Mucosa of stomach (tissue), 1 donor: ENCODE data around the gene ROBO1.

ENCODE experiments used
- H3K27me3 ChIP-seq: one replicate; pipeline ENCODE4 v1.7.0; 2013; ENCODE audit warnings: mild to moderate bottlenecking, low read length; ENCODE audit not compliant: control insufficient read depth, insufficient read depth
- H3K36me3 ChIP-seq: one replicate; pipeline ENCODE4 v1.7.0; 2013; ENCODE audit warnings: low read length; ENCODE audit not compliant: control insufficient read depth, insufficient read depth
- H3K4me1 ChIP-seq: one replicate; pipeline ENCODE4 v1.7.0; 2013; ENCODE audit warnings: mild to moderate bottlenecking, low read length; ENCODE audit not compliant: control insufficient read depth, insufficient read depth
- H3K4me3 ChIP-seq: one replicate; pipeline ENCODE4 v1.7.0; 2013; ENCODE audit warnings: low read length
- H3K9ac ChIP-seq: one replicate; pipeline ENCODE4 v1.7.0; 2013; ENCODE audit warnings: mild to moderate bottlenecking, low read length, moderate library complexity
- H3K9me3 ChIP-seq: one replicate; pipeline ENCODE4 v1.7.0; 2013; ENCODE audit warnings: mild to moderate bottlenecking, low read length, moderate library complexity; ENCODE audit not compliant: control insufficient read depth
- donor health status: Pancreatic carcinoma.

Gene ROBO1

DNA sequence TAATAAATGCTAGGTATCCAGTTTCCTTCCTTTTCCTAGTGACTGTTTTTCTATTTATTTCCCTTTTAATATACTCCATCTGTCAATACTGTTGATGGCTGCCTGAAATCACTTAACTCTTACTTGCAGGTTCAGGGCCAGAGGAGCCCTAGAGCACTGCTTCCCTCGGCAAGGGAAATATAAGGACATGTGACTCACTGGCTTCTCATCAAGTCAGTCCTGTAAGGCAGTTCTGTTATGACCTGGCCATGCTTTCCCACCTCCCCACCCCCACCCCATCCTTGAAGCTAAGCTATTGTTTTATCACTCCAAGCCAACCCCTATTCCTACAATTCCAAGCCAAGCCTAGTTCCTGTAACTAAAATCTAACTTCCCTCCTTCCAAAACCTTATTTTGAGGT lies 800.7 kb downstream of the ROBO1 start:
- H3K9ac ChIP-seq: no peak overlapping the region
- no peaks in the 10 kb centered on the region for H3K27me3 ChIP-seq
- no peaks in the 10 kb centered on the region for H3K9me3 ChIP-seq
- H3K4me1 ChIP-seq: no peaks in the 10 kb centered on the region
- H3K4me3 ChIP-seq: no peak overlapping the region
- no peaks in the 10 kb centered on the region for H3K36me3 ChIP-seq

DNA sequence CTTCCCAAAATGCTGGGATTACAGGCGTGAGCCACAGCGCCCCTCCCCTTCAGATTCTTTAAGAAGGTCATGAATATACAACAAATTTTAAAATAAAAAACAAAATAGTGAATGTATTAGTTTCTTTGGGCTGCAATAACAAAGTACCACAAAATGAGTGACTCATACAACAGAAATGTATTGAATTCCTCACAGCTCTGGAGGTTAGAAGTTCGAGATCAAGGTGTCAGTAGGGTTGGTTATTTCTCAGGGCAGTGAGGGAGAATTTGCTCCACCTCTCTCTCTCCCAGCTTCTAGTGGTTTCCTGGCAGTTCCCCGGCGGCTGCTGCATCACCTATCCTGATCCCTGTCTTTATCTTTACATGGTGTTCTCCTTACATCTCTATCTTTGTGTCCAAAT lies 804.0 kb downstream of the ROBO1 start:
- no peak overlapping the region for H3K4me3 ChIP-seq
- no peaks in the 10 kb centered on the region for H3K27me3 ChIP-seq
- H3K36me3 ChIP-seq: no peaks in the 10 kb centered on the region
- no peak overlapping the region for H3K9ac ChIP-seq
- no peaks in the 10 kb centered on the region for H3K4me1 ChIP-seq
- H3K9me3 ChIP-seq: no peaks in the 10 kb centered on the region

DNA sequence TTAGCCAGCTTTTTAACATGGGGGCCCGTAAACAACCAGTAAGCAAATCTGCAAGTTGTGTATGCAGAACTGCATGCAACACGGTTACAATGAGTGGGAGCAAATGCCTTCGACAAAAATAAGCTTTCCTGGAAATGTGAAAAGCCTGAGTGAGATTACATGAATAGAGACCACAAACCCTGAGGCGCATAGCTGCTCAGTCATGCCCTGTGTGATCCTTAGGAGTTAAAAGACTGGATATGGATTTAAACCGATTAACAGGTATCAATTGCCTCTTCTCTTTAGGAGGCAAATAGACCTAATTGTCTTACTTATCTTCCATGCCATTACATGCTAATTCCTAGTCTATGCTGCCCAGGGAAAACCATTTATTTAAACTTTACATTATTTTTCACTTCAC lies 810.3 kb downstream of the ROBO1 start:
- no peak overlapping the region for H3K4me3 ChIP-seq
- no peak overlapping the region for H3K9ac ChIP-seq
- no peaks in the 10 kb centered on the region for H3K27me3 ChIP-seq
- no peaks in the 10 kb centered on the region for H3K36me3 ChIP-seq
- no peaks in the 10 kb centered on the region for H3K9me3 ChIP-seq
- H3K4me1 ChIP-seq: no peaks in the 10 kb centered on the region

DNA sequence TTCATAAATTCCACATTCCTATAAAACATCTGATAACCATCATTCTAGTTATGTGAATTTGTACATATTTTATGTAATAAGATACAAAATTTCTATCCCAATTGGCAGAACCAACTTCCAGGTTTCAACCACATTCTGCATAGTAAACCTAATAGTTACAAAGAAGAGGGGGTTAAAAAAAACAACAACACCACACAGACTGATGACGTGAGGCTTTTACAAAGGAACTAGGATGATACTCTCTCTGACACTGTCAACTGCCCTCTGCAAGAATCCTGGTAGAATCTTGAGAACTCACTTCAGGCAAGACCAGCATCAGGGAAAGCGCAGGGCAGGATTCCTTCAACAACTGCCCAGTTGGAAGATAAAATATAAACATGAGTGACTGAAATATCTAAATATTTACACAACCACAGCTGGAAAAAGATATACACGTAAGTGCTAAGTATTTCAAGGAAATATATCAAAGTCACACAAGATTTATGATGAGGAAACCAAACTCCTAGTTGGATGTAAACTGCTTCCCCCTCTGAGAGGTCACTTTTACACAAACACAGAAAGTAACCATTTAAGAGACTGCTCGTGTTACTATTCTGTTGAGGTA lies 816.4 kb downstream of the ROBO1 start:
- no peak overlapping the region for H3K4me3 ChIP-seq
- H3K4me1 ChIP-seq: no peaks in the 10 kb centered on the region
- no peaks in the 10 kb centered on the region for H3K27me3 ChIP-seq
- H3K36me3 ChIP-seq: no peaks in the 10 kb centered on the region
- no peaks in the 10 kb centered on the region for H3K9me3 ChIP-seq
- no peak overlapping the region for H3K9ac ChIP-seq

DNA sequence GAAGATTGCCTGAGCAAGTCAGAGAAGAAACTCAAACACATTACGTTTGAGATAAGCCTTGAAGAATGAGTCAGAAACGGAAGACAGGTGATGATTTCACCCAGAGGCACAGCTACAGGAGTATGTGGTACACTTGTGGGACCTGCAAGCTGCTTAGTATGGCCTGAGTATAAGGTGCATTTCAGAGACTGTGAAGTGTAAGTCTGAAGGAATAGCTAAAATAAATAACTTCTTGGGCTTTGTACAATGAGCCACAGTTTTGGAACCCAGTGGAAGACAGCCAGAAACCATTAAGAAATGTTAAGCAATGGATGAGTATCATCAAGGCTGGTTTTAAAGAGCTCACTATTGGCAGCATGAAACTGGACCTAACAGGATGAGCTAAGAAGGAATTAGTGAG lies 826.2 kb downstream of the ROBO1 start:
- H3K27me3 ChIP-seq: no peaks in the 10 kb centered on the region
- no peak overlapping the region for H3K4me3 ChIP-seq
- H3K9me3 ChIP-seq: no peaks in the 10 kb centered on the region
- H3K36me3 ChIP-seq: no peaks in the 10 kb centered on the region
- H3K9ac ChIP-seq: no peak overlapping the region
- no peaks in the 10 kb centered on the region for H3K4me1 ChIP-seq

DNA sequence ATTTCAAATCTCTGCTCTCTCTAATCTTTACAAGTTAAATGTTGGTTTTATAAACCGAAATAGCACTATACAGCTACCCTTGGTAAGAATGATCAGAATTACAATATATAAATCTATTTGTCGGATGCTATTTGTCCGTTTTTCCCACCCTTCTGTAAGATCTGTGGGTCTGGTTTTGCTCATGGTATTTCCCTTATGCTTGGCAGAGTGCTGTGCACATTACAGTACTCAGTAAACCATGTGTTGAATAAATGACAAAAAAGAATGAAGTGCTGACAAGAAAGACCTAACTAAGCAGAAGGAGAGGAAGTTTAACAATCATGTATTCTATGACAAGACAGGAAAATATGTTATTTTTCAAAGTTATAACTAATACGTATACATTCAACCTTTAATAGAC lies 827.2 kb downstream of the ROBO1 start:
- Histone ChIP-seq H3K9me3 (no peaks in the 10 kb centered on the region), H3K27me3 (no peaks in the 10 kb centered on the region), H3K4me3 (no peak overlapping the region), H3K9ac (no peak overlapping the region), H3K4me1 (no peaks in the 10 kb centered on the region), H3K36me3 (no peaks in the 10 kb centered on the region)

DNA sequence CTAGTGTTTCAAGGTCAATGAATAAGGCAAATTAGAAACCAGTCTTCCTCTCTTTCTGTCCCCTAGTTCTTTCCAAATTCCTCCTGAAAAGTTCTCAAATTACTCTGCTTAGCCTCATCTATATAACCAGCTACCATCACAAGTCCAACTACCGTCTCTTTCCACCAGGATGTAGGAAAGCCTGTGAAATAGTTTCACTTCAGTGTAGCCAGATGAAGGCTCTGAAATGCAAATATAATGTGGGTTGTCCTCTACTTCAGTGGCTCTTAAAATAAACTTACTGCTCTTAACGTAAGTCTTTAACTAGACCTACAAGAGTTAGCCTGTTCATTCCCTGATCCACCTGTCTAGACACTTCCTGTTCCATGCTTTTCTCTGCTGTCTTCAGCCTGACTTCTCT lies 827.7 kb downstream of the ROBO1 start:
- no peaks in the 10 kb centered on the region for H3K4me1 ChIP-seq
- no peaks in the 10 kb centered on the region for H3K9me3 ChIP-seq
- no peak overlapping the region for H3K9ac ChIP-seq
- H3K27me3 ChIP-seq: no peaks in the 10 kb centered on the region
- H3K36me3 ChIP-seq: no peaks in the 10 kb centered on the region
- no peak overlapping the region for H3K4me3 ChIP-seq

DNA sequence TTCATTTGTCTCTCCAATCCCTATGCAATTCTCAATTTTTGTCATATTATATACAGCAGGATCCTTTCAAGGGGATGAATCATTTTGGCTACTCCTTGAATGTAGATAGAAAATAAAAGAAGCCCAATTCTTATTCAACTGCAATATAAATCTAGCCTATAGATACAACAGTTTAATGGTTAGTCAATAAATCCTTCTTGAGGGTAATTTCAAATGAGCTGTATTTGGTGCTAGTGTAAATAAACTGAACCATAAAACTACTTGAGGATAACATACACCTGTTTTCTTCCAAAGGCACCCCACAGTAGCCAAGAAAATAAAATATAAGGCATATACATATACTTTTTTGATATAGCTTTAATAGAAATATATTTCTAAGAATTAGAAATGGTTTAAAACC lies 830.3 kb downstream of the ROBO1 start:
- Histone ChIP-seq H3K36me3 (no peaks in the 10 kb centered on the region), H3K27me3 (no peaks in the 10 kb centered on the region), H3K9me3 (no peaks in the 10 kb centered on the region), H3K4me1 (no peaks in the 10 kb centered on the region), H3K9ac (no peak overlapping the region), H3K4me3 (no peak overlapping the region)

DNA sequence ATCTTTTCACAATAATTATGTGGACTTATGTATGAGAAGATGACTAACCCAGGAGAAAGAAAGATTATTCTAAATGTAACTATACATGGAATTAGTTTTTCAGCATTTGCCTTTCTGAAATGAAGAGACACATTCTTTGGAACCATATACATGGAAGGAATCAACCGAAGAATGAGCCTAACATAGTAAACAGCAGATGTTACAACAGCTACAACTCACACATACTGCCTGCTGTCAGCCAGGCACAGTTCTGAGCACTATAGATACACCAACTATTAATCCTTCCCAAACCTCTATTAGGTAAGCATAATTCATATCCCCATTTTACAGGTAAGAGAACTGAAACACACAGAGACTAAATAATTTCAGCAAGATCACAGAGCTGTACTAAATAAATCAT lies 840.0 kb downstream of the ROBO1 start:
- H3K4me1 ChIP-seq: no peaks in the 10 kb centered on the region
- no peaks in the 10 kb centered on the region for H3K36me3 ChIP-seq
- no peak overlapping the region for H3K9ac ChIP-seq
- no peaks in the 10 kb centered on the region for H3K9me3 ChIP-seq
- no peaks in the 10 kb centered on the region for H3K27me3 ChIP-seq
- H3K4me3 ChIP-seq: no peak overlapping the region

DNA sequence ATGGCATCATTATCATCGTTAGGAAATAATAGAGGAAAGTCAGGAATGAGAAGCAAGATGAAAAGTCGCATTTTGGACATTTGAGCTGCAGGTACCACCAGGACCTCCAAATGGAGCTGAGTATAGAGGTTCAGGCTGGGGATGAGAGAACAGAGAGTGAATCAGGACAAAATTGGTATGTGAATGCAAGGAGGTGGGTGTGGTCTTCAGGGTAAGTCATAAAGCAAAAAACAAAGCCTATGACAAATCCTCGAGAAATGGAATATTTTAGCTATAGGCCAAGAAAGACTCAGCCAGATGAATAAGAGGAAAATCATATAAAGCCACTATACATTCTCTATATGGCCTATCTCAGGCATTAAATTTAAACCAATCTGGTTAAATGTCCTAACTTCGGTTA lies 841.3 kb downstream of the ROBO1 start:
- no peak overlapping the region for H3K9ac ChIP-seq
- H3K27me3 ChIP-seq: no peaks in the 10 kb centered on the region
- H3K4me3 ChIP-seq: no peak overlapping the region
- H3K9me3 ChIP-seq: no peaks in the 10 kb centered on the region
- H3K36me3 ChIP-seq: no peaks in the 10 kb centered on the region
- H3K4me1 ChIP-seq: no peaks in the 10 kb centered on the region

DNA sequence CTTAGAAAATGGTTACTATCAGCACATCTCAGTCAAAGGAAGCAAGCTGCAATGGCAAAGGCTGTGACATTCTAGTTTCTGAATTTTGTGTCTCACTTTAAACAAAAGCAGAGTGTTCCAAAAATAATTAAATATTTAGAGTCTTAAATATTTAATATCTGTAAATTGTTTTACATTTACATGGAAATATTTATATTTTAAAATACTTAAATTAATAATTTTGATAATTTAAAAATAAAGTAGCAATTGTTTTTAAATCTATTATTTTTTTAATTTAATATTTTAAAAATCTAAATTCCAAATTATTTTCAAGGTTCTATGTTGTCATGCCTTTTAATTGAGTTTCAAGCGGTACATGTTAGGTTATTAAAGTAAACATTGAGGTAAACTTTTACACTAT lies 843.1 kb downstream of the ROBO1 start:
- Histone ChIP-seq H3K9me3 (no peaks in the 10 kb centered on the region), H3K36me3 (no peaks in the 10 kb centered on the region), H3K4me3 (no peak overlapping the region), H3K9ac (no peak overlapping the region), H3K27me3 (no peaks in the 10 kb centered on the region), H3K4me1 (no peaks in the 10 kb centered on the region)

DNA sequence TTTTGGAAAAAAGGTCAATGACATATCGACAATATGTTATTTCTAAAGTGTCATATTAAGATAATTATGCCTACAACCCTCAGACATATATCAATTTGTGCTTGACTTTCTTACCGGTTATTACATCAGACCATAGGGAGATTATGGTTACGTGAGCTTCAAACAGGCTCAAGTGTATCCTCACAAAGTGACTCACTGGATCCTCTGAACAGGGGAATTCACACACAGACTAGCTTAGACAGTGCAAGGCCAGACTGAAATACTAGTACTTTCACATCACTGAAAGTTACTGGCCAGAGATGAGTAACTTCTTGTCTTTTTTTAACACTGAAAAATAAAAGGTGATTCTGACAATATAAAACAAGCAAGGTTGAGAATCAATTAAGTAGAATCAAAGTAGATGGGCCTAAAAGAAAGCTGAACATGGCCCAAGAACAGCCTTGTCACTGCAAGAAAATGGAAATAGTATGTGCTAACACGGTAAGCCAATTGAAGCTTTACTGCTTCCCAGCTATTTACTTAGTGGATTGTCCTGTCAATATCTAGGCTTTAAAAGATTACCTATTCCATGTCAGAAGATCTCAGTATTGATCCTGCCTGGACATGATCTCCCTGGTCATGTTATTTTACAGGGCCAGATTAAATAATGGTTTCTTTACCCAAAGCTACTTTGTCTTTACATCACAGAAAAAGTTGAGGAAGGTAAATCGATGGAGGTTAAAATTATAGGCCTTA lies 848.6 kb downstream of the ROBO1 start:
- Histone ChIP-seq H3K36me3 (no peaks in the 10 kb centered on the region), H3K4me1 (no peaks in the 10 kb centered on the region), H3K4me3 (no peak overlapping the region), H3K9ac (no peak overlapping the region), H3K27me3 (no peaks in the 10 kb centered on the region), H3K9me3 (no peaks in the 10 kb centered on the region)
